GM21619 (cell line): Measurements from ENCODE around the gene NODAL.
"Not testable (repeated sequence)": the region's sequence is repeated elsewhere in the genome, so short reads cannot be mapped to it uniquely, and the experiment has no call there.

Experiments used
- ATAC-seq: cut with Tn5 transposase; IDR thresholded peaks from one replicate; pipeline ENCODE4 v1.9.1; 2021; ENCODE audit not compliant: unreplicated experiment

The NODAL gene

GRCh38 chr10:70441161-70441894, at the start of gene NODAL:
Gene NODAL, minus strand, starts transcription at chr10:70441681. Its CDS starts 14 bp downstream, at chr10:70441667.
- no peak for ATAC-seq

GRCh38 chr10:70490142-70490541, 48.7 kb upstream of the NODAL start:
- no peak for ATAC-seq

- ATAC-seq: no peak
These were observed 46.3 kb upstream of the NODAL start for GRCh38 chr10:70487824-70488223.

- ATAC-seq: not testable (repeated sequence)
These were observed 42.4 kb upstream of the NODAL start for GRCh38 chr10:70483872-70484271.

GRCh38 chr10:70482982-70483760, 41.7 kb upstream of the NODAL start:
- no peak for ATAC-seq

GRCh38 chr10:70481831-70482530, 40.5 kb upstream of the NODAL start:
- no peak for ATAC-seq

- no peak for ATAC-seq
These were observed 39.6 kb upstream of the NODAL start for GRCh38 chr10:70481105-70481504.

GRCh38 chr10:70480239-70480861, 38.9 kb upstream of the NODAL start:
- ATAC-seq: no peak

GRCh38 chr10:70479626-70480238, 38.3 kb upstream of the NODAL start:
- no peak for ATAC-seq

- ATAC-seq: no peak
These were observed 37.7 kb upstream of the NODAL start for GRCh38 chr10:70479165-70479581.

GRCh38 chr10:70478191-70479164, 37.0 kb upstream of the NODAL start, which contains the start of gene PALD1:
Gene PALD1, plus strand, starts transcription at chr10:70478767. Its CDS starts 47,185 bp downstream, at chr10:70525952.
- ATAC-seq: no peak

- ATAC-seq: no peak
These were observed 36.2 kb upstream of the NODAL start for GRCh38 chr10:70477661-70478162.

GRCh38 chr10:70476249-70477035, 35.0 kb upstream of the NODAL start:
- ATAC-seq: no peak

- no peak for ATAC-seq
These were observed 34.2 kb upstream of the NODAL start for GRCh38 chr10:70475661-70476060.

GRCh38 chr10:70474780-70475179, 33.3 kb upstream of the NODAL start:
- no peak for ATAC-seq

GRCh38 chr10:70472799-70473454, 31.4 kb upstream of the NODAL start:
- ATAC-seq: no peak

GRCh38 chr10:70466951-70467350, 25.5 kb upstream of the NODAL start:
- ATAC-seq: no peak

GRCh38 chr10:70465832-70466231, 24.4 kb upstream of the NODAL start:
- ATAC-seq: no peak
